SK-N-MC (cell line): ENCODE results near the gene MRM3.

Experiments used
- EZH2 ChIP-seq: fragments of 200-600 bp; sonication (generic); IDR thresholded peaks from one replicate; pipeline ENCODE4 v1.6.1; 2017; ENCODE audit warnings: antibody characterized with exemption
- FOXP2 ChIP-seq: optimal IDR thresholded peaks from 2 replicates; pipeline ENCODE3; 2011; ENCODE audit warnings: mild to moderate bottlenecking, moderate library complexity; ENCODE audit not compliant: insufficient read depth; ENCODE audit errors: extremely low read length, control extremely low read depth
- POLR2AphosphoS5 ChIP-seq: IDR thresholded peaks from 2 replicates; pipeline ENCODE4 v1.6.1; 2012; ENCODE audit warnings: mild to moderate bottlenecking, low read depth, low read length, borderline replicate concordance

DNA sequence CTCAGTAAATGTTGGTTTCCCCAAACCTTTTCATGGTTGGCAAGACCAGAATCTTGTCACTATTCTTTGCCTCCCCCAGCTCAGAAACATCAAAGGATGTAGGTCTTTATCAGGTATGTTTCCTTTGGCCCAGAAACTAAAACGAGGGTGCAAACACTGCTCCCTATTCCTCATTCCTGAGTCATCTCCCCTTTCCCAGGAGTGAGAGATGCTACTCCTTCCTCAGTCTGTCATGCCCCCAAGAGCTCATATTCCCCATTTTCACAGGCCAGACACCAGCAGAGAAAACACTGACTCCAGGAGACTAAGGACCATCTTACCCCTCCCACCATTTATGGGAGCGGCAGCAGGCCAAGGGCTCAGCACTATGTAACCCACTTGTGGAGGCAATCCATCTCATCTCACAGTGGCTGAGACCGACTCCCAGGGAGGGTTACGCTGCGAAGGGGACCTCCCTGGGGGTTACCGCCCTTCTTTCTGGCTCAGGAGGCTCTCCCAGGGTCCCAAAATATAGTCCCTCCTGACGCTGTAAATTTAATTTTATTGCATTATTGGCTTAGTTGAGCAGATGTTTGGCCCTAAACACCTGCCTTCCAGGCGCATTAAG, 31.6 kb upstream of the MRM3 start:
- no peak for TF ChIP-seq EZH2
- no peak for TF ChIP-seq POLR2AphosphoS5
- TF ChIP-seq FOXP2, result no peak
